ENCODE data around the gene USP8.

USP8 gene

DNA sequence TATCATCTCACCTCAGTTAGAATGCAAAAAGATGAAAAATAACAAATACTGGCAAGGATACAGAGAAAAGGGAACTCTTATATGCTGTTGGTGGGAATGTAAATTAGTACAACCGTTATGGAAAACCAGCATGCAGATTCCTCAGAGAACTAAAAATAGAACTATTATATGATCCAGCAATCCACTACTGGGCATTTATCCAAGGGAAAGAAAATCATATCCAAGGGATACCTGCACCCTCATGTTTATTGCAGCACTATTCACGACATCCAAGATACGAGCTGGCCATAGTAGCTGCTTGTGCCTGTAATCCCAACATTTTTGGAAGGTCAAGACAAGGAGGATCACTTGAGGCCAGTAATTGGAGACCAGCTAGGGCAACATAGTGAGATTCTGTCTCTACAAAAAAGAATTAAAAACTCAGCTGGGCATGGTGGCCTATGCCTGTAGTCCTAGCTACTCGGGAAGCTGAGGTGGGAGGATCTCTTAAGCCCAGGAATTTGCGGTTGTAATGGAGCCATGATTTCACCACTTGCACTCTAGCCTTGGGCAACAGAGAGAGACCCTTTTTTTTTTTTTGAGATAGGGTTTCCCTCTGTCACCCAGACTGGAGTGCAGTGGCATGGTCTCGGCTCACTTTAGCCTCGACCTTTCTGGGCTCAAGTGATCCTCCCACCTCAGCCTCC is 95.7 kb downstream of the USP8 start:
- no peak overlapping the region for H4K8ac ChIP-seq (ENCODE audit: low read depth, low read length)
- no peaks in the 10 kb centered on the region for H3K4me1 ChIP-seq (ENCODE audit: control insufficient read depth, low read depth, low read length)
- no peaks in the 10 kb centered on the region for H3K36me3 ChIP-seq (ENCODE audit: control insufficient read depth, insufficient read depth, low read length)
- H3K4me3 ChIP-seq (ENCODE audit: low read length), result no peak overlapping the region
- no peak overlapping the region for H3K4ac ChIP-seq (ENCODE audit: low read depth, low read length)
- no peaks in the 10 kb centered on the region for H3K79me1 ChIP-seq (ENCODE audit: low read length)
- no peak overlapping the region for H3K27ac ChIP-seq (ENCODE audit: low read depth, low read length)
- no peak overlapping the region for H2BK120ac ChIP-seq (ENCODE audit: low read depth, low read length)
- no peak overlapping the region for H2BK15ac ChIP-seq (replicated peaks; ENCODE audit: low read depth)
- H3K18ac ChIP-seq (ENCODE audit: low read length), result no peak overlapping the region
- no peak overlapping the region for H3K9ac ChIP-seq (ENCODE audit: low read length)
- no peak overlapping the region for H3K56ac ChIP-seq (ENCODE audit: low read length)
- H2BK5ac ChIP-seq (ENCODE audit: low read length), result no peak overlapping the region
- no peak overlapping the region for H3K4me2 ChIP-seq (ENCODE audit: low read length)
- H3K23ac ChIP-seq (ENCODE audit: low read length), result no peak overlapping the region
- WGBS (ENCODE audit: extremely low coverage, insufficient coverage, low lambda C conversion rate), result no CpG with 5 or more reads among the region's 7 CpGs
- H2AK5ac ChIP-seq (ENCODE audit: low read length), result no peak overlapping the region
- no peaks in the 10 kb centered on the region for H3K79me2 ChIP-seq (ENCODE audit: control insufficient read depth, insufficient read depth, low read length)
- DNase-seq, result no peak
- no peaks in the 10 kb centered on the region for H3K27me3 ChIP-seq (ENCODE audit: insufficient read depth, low read length, poor library complexity)
- H4K5ac ChIP-seq (ENCODE audit: low read length), result no peak overlapping the region

- no peak overlapping the region for H3K4me2 ChIP-seq (ENCODE audit: low read length)
- DNase-seq, result no peak
- H3K4me1 ChIP-seq (ENCODE audit: control insufficient read depth, low read depth, low read length), result no peaks in the 10 kb centered on the region
- no peak overlapping the region for H4K5ac ChIP-seq (ENCODE audit: low read length)
- no peak overlapping the region for H2AK5ac ChIP-seq (ENCODE audit: low read length)
- no peaks in the 10 kb centered on the region for H3K79me2 ChIP-seq (ENCODE audit: control insufficient read depth, insufficient read depth, low read length)
- no peak overlapping the region for H4K8ac ChIP-seq (ENCODE audit: low read depth, low read length)
- no peak overlapping the region for H2BK5ac ChIP-seq (ENCODE audit: low read length)
- no peak overlapping the region for H2BK15ac ChIP-seq (replicated peaks; ENCODE audit: low read depth)
- no peaks in the 10 kb centered on the region for H3K79me1 ChIP-seq (ENCODE audit: low read length)
- no CpG with 5 or more reads among the region's 5 CpGs for WGBS (ENCODE audit: extremely low coverage, insufficient coverage, low lambda C conversion rate)
- no peak overlapping the region for H3K4me3 ChIP-seq (ENCODE audit: low read length)
- no peaks in the 10 kb centered on the region for H3K27me3 ChIP-seq (ENCODE audit: insufficient read depth, low read length, poor library complexity)
- H3K36me3 ChIP-seq (ENCODE audit: control insufficient read depth, insufficient read depth, low read length), result no peaks in the 10 kb centered on the region
- no peak overlapping the region for H3K4ac ChIP-seq (ENCODE audit: low read depth, low read length)
- no peak overlapping the region for H3K18ac ChIP-seq (ENCODE audit: low read length)
- no peak overlapping the region for H2BK120ac ChIP-seq (ENCODE audit: low read depth, low read length)
- H3K56ac ChIP-seq (ENCODE audit: low read length), result no peak overlapping the region
- no peak overlapping the region for H3K23ac ChIP-seq (ENCODE audit: low read length)
- H3K9ac ChIP-seq (ENCODE audit: low read length), result no peak overlapping the region
- H3K27ac ChIP-seq (ENCODE audit: low read depth, low read length), result no peak overlapping the region
These were observed 99.6 kb downstream of the USP8 start for GRCh38 chr15:50523851-50524251.

DNA sequence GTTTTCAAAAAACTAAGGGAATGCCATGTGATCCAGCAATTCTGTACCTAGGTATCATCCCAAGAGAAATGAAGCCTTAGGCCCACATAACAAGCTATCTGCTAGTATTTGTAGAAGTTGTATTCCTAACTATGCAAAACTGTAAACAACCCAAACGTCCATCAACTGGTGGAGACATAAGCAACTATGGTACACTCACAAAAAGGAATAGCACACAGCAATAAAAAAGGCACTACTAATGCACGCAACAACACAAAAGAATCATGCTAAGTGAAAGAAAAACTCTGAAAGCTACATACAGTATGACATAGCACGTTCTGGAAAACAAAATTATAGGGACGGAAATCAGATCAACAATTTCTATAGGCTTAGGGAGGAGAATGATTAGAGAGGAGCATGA is 107.0 kb downstream of the USP8 start:
- H3K27ac ChIP-seq (ENCODE audit: low read depth, low read length), result no peak overlapping the region
- H2BK120ac ChIP-seq (ENCODE audit: low read depth, low read length), result no peak overlapping the region
- H3K4me2 ChIP-seq (ENCODE audit: low read length), result no peak overlapping the region
- no peak overlapping the region for H2BK15ac ChIP-seq (replicated peaks; ENCODE audit: low read depth)
- H3K79me2 ChIP-seq (ENCODE audit: control insufficient read depth, insufficient read depth, low read length), result no peaks in the 10 kb centered on the region
- no peaks in the 10 kb centered on the region for H3K27me3 ChIP-seq (ENCODE audit: insufficient read depth, low read length, poor library complexity)
- H3K9ac ChIP-seq (ENCODE audit: low read length), result no peak overlapping the region
- H3K4ac ChIP-seq (ENCODE audit: low read depth, low read length), result no peak overlapping the region
- no peak overlapping the region for H2AK5ac ChIP-seq (ENCODE audit: low read length)
- DNase-seq, result no peak
- H3K4me1 ChIP-seq (ENCODE audit: control insufficient read depth, low read depth, low read length), result no peaks in the 10 kb centered on the region
- H2BK5ac ChIP-seq (ENCODE audit: low read length), result no peak overlapping the region
- no CpG with 5 or more reads among the region's 4 CpGs for WGBS (ENCODE audit: extremely low coverage, insufficient coverage, low lambda C conversion rate)
- no peaks in the 10 kb centered on the region for H3K79me1 ChIP-seq (ENCODE audit: low read length)
- H3K56ac ChIP-seq (ENCODE audit: low read length), result no peak overlapping the region
- no peaks in the 10 kb centered on the region for H3K36me3 ChIP-seq (ENCODE audit: control insufficient read depth, insufficient read depth, low read length)
- H4K5ac ChIP-seq (ENCODE audit: low read length), result no peak overlapping the region
- H3K4me3 ChIP-seq (ENCODE audit: low read length), result no peak overlapping the region
- H3K18ac ChIP-seq (ENCODE audit: low read length), result no peak overlapping the region
- no peak overlapping the region for H3K23ac ChIP-seq (ENCODE audit: low read length)
- no peak overlapping the region for H4K8ac ChIP-seq (ENCODE audit: low read depth, low read length)

DNA sequence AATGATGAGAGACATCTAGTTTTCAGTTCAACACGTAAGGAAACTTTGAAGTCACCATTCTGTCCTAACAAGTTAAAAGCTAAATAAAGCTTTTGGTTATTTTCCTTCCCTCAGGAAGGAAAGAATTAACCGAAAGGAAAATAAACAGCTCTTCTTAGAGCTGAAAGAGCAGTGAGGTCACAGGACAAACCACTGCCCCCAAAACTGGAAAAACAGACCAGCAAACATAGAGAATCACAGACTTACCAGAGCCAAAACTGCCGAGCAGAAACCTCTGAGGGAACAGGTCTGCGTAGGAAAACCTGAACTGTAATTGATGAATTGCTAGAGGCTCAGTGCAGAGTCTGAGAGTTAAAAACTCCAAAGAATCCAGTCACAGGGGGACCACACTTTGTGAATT is 107.6 kb downstream of the USP8 start:
- Histone ChIP-seq H3K4me1 (ENCODE audit: control insufficient read depth, low read depth, low read length) (no peaks in the 10 kb centered on the region), H3K27me3 (ENCODE audit: insufficient read depth, low read length, poor library complexity) (no peaks in the 10 kb centered on the region), H2BK120ac (ENCODE audit: low read depth, low read length) (no peak overlapping the region), H3K79me2 (ENCODE audit: control insufficient read depth, insufficient read depth, low read length) (no peaks in the 10 kb centered on the region), H3K9ac (ENCODE audit: low read length) (no peak overlapping the region), H3K4me3 (ENCODE audit: low read length) (no peak overlapping the region), H2BK15ac (replicated peaks; ENCODE audit: low read depth) (no peak overlapping the region), H3K4ac (ENCODE audit: low read depth, low read length) (no peak overlapping the region), H3K23ac (ENCODE audit: low read length) (no peak overlapping the region), H4K8ac (ENCODE audit: low read depth, low read length) (no peak overlapping the region), H3K56ac (ENCODE audit: low read length) (no peak overlapping the region), H3K36me3 (ENCODE audit: control insufficient read depth, insufficient read depth, low read length) (no peaks in the 10 kb centered on the region), H2BK5ac (ENCODE audit: low read length) (no peak overlapping the region), H4K5ac (ENCODE audit: low read length) (no peak overlapping the region), H3K18ac (ENCODE audit: low read length) (peak overlapping the region; percentile 14), H3K27ac (ENCODE audit: low read depth, low read length) (no peak overlapping the region), H3K4me2 (ENCODE audit: low read length) (no peak overlapping the region), H3K79me1 (ENCODE audit: low read length) (no peaks in the 10 kb centered on the region), H2AK5ac (ENCODE audit: low read length) (no peak overlapping the region)
- no peak for DNase-seq
- no CpG with 5 or more reads among the region's 4 CpGs for WGBS (ENCODE audit: extremely low coverage, insufficient coverage, low lambda C conversion rate)

DNA sequence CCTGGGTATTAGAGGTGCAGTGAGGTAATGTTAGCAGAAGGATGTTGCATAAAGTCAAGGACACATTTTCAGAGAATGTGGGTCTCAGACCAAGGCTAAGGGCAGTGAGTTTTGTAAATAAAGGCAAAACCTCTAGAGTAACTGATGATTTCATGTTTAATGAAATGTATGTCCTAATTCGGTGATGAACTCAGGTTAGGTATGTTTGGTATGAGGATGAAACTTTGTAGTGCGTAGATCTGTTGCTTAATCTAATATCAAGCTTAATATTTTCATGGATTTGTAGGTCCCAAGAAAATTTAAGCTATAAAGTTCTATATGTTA is 118.6 kb downstream of the USP8 start:
- Histone ChIP-seq H3K9ac (ENCODE audit: low read length) (no peak overlapping the region), H3K56ac (ENCODE audit: low read length) (no peak overlapping the region), H3K27me3 (ENCODE audit: insufficient read depth, low read length, poor library complexity) (no peaks in the 10 kb centered on the region), H3K79me1 (ENCODE audit: low read length) (no peaks in the 10 kb centered on the region), H3K4me1 (ENCODE audit: control insufficient read depth, low read depth, low read length) (peaks cover 2% of the 10 kb centered on the region), H3K18ac (ENCODE audit: low read length) (no peak overlapping the region), H3K4me2 (ENCODE audit: low read length) (no peak overlapping the region), H3K79me2 (ENCODE audit: control insufficient read depth, insufficient read depth, low read length) (no peaks in the 10 kb centered on the region), H3K23ac (ENCODE audit: low read length) (no peak overlapping the region), H2BK15ac (replicated peaks; ENCODE audit: low read depth) (no peak overlapping the region), H4K8ac (ENCODE audit: low read depth, low read length) (no peak overlapping the region), H2AK5ac (ENCODE audit: low read length) (no peak overlapping the region), H2BK120ac (ENCODE audit: low read depth, low read length) (no peak overlapping the region), H3K4me3 (ENCODE audit: low read length) (no peak overlapping the region), H3K4ac (ENCODE audit: low read depth, low read length) (no peak overlapping the region), H3K36me3 (ENCODE audit: control insufficient read depth, insufficient read depth, low read length) (no peaks in the 10 kb centered on the region), H4K5ac (ENCODE audit: low read length) (no peak overlapping the region), H3K27ac (ENCODE audit: low read depth, low read length) (no peak overlapping the region), H2BK5ac (ENCODE audit: low read length) (no peak overlapping the region)
- no CpG with 5 or more reads among the region's 2 CpGs for WGBS (ENCODE audit: extremely low coverage, insufficient coverage, low lambda C conversion rate)
- no peak for DNase-seq

DNA sequence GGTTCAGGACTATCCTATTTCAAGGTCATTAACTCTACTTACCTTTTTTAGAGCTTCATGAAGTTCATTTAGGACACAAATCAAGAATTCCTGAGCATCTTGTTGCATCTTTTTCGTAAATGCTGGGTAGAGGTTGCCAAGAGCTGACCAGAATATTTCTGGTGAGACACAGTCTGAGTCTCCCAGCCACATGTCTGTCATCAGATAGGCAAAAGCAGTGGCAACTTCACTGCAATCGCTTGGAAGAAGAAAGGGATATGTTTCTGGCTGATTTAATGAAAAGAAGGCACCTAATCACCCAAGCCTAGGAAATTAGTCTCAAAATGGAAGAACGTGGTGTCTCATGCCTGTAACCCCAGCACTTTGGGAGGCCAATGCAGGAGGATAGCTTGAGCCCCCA is 119.4 kb downstream of the USP8 start:
- no peaks in the 10 kb centered on the region for H3K79me2 ChIP-seq (ENCODE audit: control insufficient read depth, insufficient read depth, low read length)
- no peak overlapping the region for H4K8ac ChIP-seq (ENCODE audit: low read depth, low read length)
- no peaks in the 10 kb centered on the region for H3K36me3 ChIP-seq (ENCODE audit: control insufficient read depth, insufficient read depth, low read length)
- H3K27me3 ChIP-seq (ENCODE audit: insufficient read depth, low read length, poor library complexity), result no peaks in the 10 kb centered on the region
- H2AK5ac ChIP-seq (ENCODE audit: low read length), result no peak overlapping the region
- DNase-seq, result no peak
- no peak overlapping the region for H3K4ac ChIP-seq (ENCODE audit: low read depth, low read length)
- no peak overlapping the region for H2BK15ac ChIP-seq (replicated peaks; ENCODE audit: low read depth)
- no peak overlapping the region for H3K9ac ChIP-seq (ENCODE audit: low read length)
- H2BK5ac ChIP-seq (ENCODE audit: low read length), result no peak overlapping the region
- H3K79me1 ChIP-seq (ENCODE audit: low read length), result no peaks in the 10 kb centered on the region
- no peak overlapping the region for H4K5ac ChIP-seq (ENCODE audit: low read length)
- H2BK120ac ChIP-seq (ENCODE audit: low read depth, low read length), result no peak overlapping the region
- no peak overlapping the region for H3K56ac ChIP-seq (ENCODE audit: low read length)
- no peak overlapping the region for H3K4me2 ChIP-seq (ENCODE audit: low read length)
- no peak overlapping the region for H3K18ac ChIP-seq (ENCODE audit: low read length)
- peaks cover 2% of the 10 kb centered on the region for H3K4me1 ChIP-seq (ENCODE audit: control insufficient read depth, low read depth, low read length)
- no peak overlapping the region for H3K4me3 ChIP-seq (ENCODE audit: low read length)
- H3K27ac ChIP-seq (ENCODE audit: low read depth, low read length), result no peak overlapping the region
- H3K23ac ChIP-seq (ENCODE audit: low read length), result no peak overlapping the region
- no CpG with 5 or more reads among the region's 3 CpGs for WGBS (ENCODE audit: extremely low coverage, insufficient coverage, low lambda C conversion rate)

All from mesendoderm (in vitro differentiated cells).